Activated T-cell treated with anti-CD3 and anti-CD28 coated beads for 4 hours (primary cell): ENCODE data around the gene AQP9.

Experiments used
- DNase-seq: peaks from one replicate; pipeline ENCODE4 v3.0.0-alpha.2; 2020

The AQP9 gene

GRCh38 chr15:58141894-58142293, 3.7 kb downstream of the AQP9 start:
- DNase-seq, result no peak

- no peak for DNase-seq
Observed at GRCh38 chr15:58142827-58143461, 4.8 kb downstream of the AQP9 start.

- no peak for DNase-seq
Observed at GRCh38 chr15:58145606-58146005, 7.4 kb downstream of the AQP9 start.

- DNase-seq, result no peak
Observed at GRCh38 chr15:58146211-58146610, 8.0 kb downstream of the AQP9 start.

GRCh38 chr15:58146749-58147148, 8.6 kb downstream of the AQP9 start:
- DNase-seq, result no peak

DNA sequence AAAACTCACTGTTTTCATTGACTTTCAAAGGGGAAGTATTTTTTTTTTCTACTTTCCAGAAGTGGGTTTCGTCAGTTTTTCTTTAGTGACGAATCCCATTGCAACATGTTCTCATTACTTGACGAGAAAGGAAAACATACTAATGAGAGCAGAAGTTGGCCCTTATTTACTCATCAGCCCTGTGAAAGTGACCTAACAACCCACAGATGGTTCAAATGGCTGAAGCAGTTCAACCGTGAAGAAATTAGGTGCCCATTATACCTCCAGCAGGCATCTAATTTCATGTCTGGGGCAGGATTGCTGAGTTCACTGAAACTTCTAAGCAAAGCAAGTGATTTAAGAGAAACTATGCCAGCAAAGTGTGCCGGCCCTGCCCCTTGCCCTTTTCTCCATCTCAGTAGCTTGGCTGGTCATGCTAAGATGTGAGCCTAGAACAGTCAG, 9.0 kb downstream of the AQP9 start:
- no peak for DNase-seq

- no peak for DNase-seq
Observed at GRCh38 chr15:58148120-58148519, 9.9 kb downstream of the AQP9 start.

DNA sequence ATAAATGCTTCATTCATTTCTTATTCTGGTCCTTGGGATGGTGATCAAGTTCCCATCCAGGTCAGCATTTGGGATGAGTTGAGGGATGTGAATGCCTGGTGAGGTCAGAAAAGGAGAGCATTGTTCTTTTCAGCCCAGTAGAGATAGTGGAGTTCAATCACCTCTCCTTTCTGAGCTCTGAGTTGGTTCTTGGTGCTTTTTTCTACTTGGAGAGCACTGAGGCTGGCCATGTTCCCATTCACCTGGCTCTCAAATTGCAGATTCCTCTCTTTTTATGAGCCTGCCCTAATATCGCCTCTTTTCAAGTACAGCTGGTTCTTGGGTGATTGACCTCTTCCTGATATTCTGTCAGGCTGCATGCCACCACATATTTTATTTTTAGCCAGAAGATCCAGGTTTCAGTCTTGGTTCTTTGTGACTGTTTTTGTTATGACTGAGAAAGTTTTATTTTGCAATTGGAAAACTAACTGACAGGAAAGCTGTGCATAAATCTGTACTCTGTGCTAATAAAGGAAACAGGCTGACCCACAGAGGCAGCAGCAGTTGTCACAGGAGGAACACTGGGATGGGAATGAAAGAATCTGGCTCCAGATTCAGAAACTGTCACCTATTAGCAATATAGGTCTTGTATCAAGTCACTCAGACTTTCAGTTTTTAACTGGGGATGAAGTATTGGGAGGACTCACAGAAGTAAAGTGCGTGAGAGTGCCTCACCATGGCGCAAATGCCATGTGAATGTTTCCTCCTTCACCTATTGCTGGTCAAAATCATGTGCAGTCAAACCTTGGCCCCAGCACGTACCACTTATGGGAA, 10.7 kb downstream of the AQP9 start:
- DNase-seq, result no peak

DNA sequence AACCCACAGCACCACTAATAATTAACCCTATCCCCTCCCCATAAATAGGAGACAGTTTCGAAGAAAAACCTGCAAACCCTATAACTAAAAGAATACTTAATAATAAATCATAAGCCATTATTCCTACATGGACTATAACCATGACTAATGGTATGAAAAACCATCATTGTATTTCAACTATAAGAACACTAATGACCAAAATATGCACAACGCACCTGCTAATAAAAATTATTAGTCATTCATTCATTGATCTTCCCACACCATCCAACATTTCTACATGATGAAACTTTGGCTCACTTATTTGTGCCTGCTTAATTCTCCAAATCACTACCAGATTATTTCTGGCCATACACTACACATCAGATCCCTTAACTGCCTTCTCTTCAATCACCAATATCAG, 16.6 kb downstream of the AQP9 start:
- DNase-seq, result no peak

DNA sequence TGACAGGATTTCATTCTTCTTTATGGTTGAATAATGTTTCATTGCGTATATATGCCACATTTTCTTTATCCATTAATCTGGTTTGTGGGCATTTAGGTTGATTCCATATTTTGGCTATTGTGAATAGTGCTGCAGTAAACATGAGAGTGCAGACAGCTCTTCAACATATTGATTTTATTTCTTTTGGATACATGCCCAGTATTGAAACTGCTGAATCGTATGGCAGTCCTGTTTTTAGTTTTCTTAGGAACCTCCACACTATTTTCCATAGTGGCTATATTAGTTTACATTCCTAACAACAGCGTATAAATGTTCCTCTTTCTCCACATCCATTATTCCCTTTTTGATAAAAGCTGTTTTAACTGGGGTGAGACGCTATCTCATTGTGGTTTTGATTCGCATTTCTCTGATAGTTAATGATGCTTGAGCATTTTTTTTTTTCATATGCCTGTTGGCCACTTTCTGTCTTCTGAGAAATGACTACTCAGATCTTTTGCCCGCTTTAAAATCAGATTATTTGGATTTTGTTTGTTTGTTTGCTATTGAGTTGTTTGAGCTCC, 21.7 kb downstream of the AQP9 start:
- DNase-seq, result no peak

DNA sequence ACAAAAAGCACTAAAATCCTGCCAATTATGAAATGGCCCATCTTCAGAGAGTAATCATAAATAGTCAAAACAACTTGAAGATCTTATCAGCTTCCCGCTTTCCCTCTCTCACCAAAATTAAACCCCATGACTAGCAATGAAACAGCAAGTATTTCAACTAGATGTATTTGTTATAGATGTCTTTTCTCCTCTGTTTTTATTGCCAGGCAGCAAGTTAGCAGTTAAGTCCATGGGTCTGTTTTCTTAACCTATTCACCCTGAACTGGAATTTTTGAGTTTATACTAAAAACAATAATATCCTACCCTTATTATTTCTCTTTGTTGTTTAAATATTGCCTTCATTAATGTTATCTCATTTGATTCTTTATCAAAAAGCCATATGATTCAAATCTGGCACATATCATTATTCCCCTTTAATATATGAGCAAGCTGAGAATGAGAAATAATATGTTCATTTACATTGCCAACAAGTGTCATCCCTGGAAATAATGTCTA, 23.3 kb downstream of the AQP9 start:
- DNase-seq, result no peak

DNA sequence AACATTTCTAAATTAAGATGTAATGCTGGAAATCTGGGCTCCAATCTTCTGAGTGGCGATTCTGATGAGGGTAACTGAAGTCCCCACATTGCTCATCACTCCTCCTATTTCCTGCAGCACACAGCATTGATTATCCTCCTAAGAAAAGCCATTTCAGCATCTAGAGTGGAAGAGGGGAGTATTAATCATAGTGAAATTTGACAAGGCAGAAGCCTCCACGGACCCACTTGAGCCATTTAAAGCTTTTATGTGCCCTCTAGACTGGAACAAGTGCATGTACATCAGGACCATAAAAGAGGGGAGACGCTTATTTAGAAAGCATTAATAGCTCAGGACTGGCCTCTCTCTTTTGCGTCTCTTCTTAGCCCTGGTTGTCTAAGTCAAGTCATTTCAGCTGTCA, 25.8 kb downstream of the AQP9 start:
- DNase-seq, result no peak

GRCh38 chr15:58164926-58165325, 26.7 kb downstream of the AQP9 start:
- DNase-seq, result no peak

DNA sequence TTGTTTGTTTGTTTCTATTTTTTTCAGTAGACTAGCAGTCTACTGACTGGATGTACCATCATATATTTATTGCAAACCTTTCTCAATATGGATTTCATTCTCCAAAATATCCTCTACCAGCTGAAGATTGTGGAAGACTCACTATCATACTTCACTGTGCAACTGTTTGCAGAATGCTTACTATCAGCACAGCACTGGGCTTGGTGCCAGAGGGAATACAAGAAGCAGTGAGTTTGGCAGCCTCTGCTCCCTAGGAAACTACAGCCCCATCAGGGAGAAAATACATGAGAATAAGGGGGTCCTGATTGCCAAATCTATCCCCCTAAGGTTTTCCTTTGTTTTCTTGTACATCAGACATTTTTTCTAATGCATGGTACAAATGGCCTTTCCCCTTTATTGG, 27.5 kb downstream of the AQP9 start:
- no peak for DNase-seq

DNA sequence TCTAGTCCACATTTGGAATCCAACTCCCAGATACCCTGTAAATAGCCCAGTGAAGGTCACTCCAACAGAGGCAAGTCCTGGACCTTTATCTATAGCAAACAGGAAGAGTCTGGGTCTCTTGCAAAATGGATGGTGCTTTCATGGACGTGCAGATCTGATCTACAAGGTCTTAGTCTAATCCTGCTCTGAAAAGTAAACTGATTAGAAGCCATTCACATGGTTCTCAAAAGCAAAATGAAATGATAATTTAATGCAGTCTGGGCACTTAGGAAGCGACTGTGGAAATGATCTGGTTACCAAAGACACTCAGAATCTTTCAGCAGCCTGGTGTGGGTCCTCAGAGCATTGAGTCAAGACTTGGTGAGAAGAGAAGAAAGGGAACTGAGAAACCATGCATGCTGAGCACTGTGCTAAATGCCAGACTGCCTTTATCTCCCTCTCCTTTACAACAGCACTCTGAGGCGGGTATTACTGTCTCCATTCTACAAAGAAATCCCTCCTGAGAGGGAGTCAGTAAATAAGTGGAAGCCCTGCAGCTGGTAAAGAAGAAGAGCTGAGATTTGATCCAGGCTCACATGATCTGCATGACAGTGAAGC, 29.0 kb downstream of the AQP9 start:
- no peak for DNase-seq

DNA sequence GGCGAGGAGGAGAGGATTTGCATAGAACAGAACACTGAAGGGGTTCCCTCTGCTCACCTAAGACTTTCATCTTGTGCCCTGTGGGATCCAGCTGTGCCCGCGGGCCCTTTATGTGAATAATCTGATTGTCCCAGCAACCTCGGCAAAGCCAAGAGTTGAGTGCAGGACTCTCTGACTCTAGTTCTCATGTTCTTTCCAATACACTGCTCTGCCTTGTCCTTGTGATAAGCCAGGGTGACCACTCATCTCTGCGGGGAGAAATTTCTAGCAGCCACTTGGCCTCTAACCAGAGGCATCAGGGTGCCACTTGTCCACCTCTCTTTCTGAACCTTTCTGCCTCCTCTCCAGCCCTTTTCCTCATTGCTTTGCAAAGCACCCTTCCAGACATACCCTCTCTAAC, 31.8 kb downstream of the AQP9 start:
- no peak for DNase-seq

DNA sequence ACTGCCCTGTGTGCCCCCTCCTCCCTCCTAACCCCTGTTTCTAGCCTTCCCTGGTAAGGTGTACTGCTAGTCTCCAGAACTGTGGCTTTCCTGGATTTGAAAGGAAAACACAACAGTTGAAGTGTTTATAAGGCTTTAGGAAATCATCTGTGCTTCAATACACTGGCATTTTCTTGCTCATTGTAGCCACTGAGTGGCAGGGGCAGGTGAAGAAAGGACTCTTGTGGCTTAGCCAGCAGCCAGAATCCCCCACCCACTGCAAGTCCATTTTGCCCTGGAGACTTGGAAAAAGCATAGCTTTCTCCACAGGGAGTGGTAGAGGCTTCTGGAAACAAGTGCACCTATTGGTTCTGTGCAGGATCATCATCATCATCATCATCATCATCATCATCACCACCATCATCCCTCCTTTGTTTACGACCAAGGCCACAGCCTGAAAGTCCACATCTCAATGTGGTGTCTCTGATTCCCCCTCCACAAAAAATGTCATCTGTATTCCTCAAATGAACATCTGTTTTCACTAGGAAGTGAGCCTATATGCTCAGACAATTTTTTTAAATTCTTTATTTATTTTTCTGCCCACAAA, 33.4 kb downstream of the AQP9 start:
- no peak for DNase-seq

- DNase-seq, result no peak
Observed at GRCh38 chr15:58174709-58175108, 36.5 kb downstream of the AQP9 start.

- no peak for DNase-seq
Observed at GRCh38 chr15:58175955-58176354, 37.8 kb downstream of the AQP9 start.

GRCh38 chr15:58178668-58179067, 40.5 kb downstream of the AQP9 start:
- no peak for DNase-seq

DNA sequence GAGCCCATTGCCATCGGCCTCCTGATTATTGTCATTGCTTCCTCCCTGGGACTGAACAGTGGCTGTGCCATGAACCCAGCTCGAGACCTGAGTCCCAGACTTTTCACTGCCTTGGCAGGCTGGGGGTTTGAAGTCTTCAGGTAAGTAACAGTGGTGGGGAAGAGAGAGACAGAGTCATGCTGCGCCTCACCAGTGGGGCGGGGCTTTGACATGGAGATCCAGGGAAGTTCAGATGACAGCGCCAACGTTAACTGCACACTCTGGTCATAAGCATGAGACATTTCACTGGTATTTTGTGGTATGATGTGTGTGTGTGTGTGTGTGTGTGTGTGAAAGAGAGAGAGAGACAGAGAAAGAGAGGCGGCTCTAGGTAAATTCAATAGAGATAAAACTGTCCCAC, 41.0 kb downstream of the AQP9 start:
- DNase-seq, result no peak

- no peak for DNase-seq
Observed at GRCh38 chr15:58179741-58180381, 41.7 kb downstream of the AQP9 start.
